Fibroblast of lung (primary cell): ENCODE measurements around the gene DISP2. TPM values are rescaled to one million over a fixed set of nuclear protein-coding genes. Genes with fewer than 3 reads are reported as not detected.

Source experiments
- DNase-seq, 2 donors: peaks; one replicate each; pipeline versions ENCODE4 v3.0.0 to v3.0.0-alpha.2; 2010; ENCODE audit warnings: low read depth in 2 of 2
- H2AFZ ChIP-seq: 2 replicates; pipeline ENCODE4 v1.5.1; 2012; ENCODE audit warnings: low read length, control low read depth, inconsistent platforms
- H3K27ac ChIP-seq: 2 replicates; pipeline ENCODE4 v1.5.1; 2011; ENCODE audit warnings: low read length, control low read depth; ENCODE audit not compliant: insufficient read depth
- H3K27me3 ChIP-seq: 2 replicates; pipeline ENCODE4 v1.5.1; 2011; ENCODE audit warnings: mild to moderate bottlenecking, low read length; ENCODE audit not compliant: control insufficient read depth, insufficient read depth
- H3K36me3 ChIP-seq: 2 replicates; pipeline ENCODE4 v1.5.1; 2011; ENCODE audit warnings: low read length; ENCODE audit not compliant: control insufficient read depth, insufficient read depth
- H3K4me1 ChIP-seq: 2 replicates; pipeline ENCODE4 v1.5.1; 2011; ENCODE audit warnings: low read length; ENCODE audit not compliant: control insufficient read depth, insufficient read depth; ENCODE audit errors: extremely low read depth
- H3K4me2 ChIP-seq: 2 replicates; pipeline ENCODE4 v1.5.1; 2011; ENCODE audit warnings: low read length, control low read depth; ENCODE audit not compliant: insufficient read depth; ENCODE audit errors: extremely low read depth
- H3K4me3 ChIP-seq, 4 experiments: fragments of 200-600 bp in 1 of 4; sonication (generic) in 1 of 4; replicated peaks in 1 of 4; 2 replicates each; pipeline ENCODE4 v1.5.1; 2011 to 2016; ENCODE audit warnings: low read length in 4 of 4, low read depth in 3 of 4, mild to moderate bottlenecking in 3 of 4, control low read depth in 2 of 4, inconsistent platforms in 1 of 4, mixed read lengths in 1 of 4; ENCODE audit not compliant: insufficient read depth in 1 of 4; ENCODE audit errors: control extremely low read depth in 1 of 4
- H3K79me2 ChIP-seq: 2 replicates; pipeline ENCODE4 v1.5.1; 2012; ENCODE audit warnings: mild to moderate bottlenecking, low read length, inconsistent platforms; ENCODE audit not compliant: control insufficient read depth, insufficient read depth
- H3K9ac ChIP-seq: 2 replicates; pipeline ENCODE4 v1.5.1; 2011; ENCODE audit warnings: mild to moderate bottlenecking, low read length, control low read depth; ENCODE audit not compliant: insufficient read depth
- H3K9me3 ChIP-seq: 2 replicates; pipeline ENCODE4 v1.5.1; 2012; ENCODE audit warnings: low read depth, low read length; ENCODE audit not compliant: control insufficient read depth, insufficient read depth
- H4K20me1 ChIP-seq: 2 replicates; pipeline ENCODE4 v1.5.1; 2011; ENCODE audit warnings: low read length; ENCODE audit not compliant: control insufficient read depth, insufficient read depth; ENCODE audit errors: extremely low read depth
- CTCF ChIP-seq, 2 donors: IDR thresholded peaks in 1 of 2; conservative IDR thresholded peaks in 1 of 2; 1 replicate in 1 of 2; 2 replicates in 1 of 2; pipeline ENCODE4 v1.5.1; 2011 to 2012; ENCODE audit warnings: low read length in 2 of 2, control low read depth in 1 of 2, inconsistent platforms in 1 of 2, low read depth in 1 of 2, mild to moderate bottlenecking in 1 of 2
- EZH2 ChIP-seq: IDR thresholded peaks from 2 replicates; pipeline ENCODE4 v1.5.1; 2012; ENCODE audit warnings: low read length, control low read depth, mild to moderate bottlenecking; ENCODE audit errors: missing control alignments
- polyA plus RNA-seq, 2 donors: library from polyadenylated mRNA; depleted of rRNA in 1 of 2; stranded (reverse) in 1 of 2; unstranded in 1 of 2; fragments of >200 nt; gene quantifications; 2 replicates each; pipeline ENCODE4 v1.2.1, GENCODE V29; 2011 to 2012; ENCODE audit warnings: missing spikeins in 1 of 2
- total RNA-seq: library from RNA; depleted of rRNA; stranded (reverse); fragments of >200 nt; gene quantifications from 2 replicates; pipeline ENCODE4 v1.2.1, GENCODE V29; 2014

The DISP2 gene
- total and polyA plus RNA-seq, 2 donors (not counting 1 experiment from before 2014, with no cell fraction given) = under 0.01 to 0.11 TPM

GRCh38 chr15:40364251-40364650 is 6.2 kb downstream of the DISP2 start:
- H4K20me1 ChIP-seq = no peaks in the 10 kb centered on the region
- no peaks in the 10 kb centered on the region for H3K36me3 ChIP-seq
- no peak overlapping the region for H3K4me2 ChIP-seq
- no peak overlapping the region for H3K27ac ChIP-seq
- DNase-seq = no peak
- no peaks in the 10 kb centered on the region for H3K79me2 ChIP-seq
- no peak for TF ChIP-seq CTCF (conservative IDR thresholded peaks at IDR 0.05 in 1 of 2, IDR thresholded peaks at IDR 0.05 in 1 of 2; ENCODE audit: low read depth in 1 of 2, low read length in 2 of 2)
- no peak for TF ChIP-seq EZH2
- H3K9ac ChIP-seq = no peak overlapping the region
- no peak overlapping the region for H2AFZ ChIP-seq
- no peaks in the 10 kb centered on the region for H3K9me3 ChIP-seq
- H3K4me3 ChIP-seq = no peak overlapping the region
- H3K4me1 ChIP-seq = peaks cover 3% of the 10 kb centered on the region
- H3K27me3 ChIP-seq = peaks cover 19% of the 10 kb centered on the region

DNA sequence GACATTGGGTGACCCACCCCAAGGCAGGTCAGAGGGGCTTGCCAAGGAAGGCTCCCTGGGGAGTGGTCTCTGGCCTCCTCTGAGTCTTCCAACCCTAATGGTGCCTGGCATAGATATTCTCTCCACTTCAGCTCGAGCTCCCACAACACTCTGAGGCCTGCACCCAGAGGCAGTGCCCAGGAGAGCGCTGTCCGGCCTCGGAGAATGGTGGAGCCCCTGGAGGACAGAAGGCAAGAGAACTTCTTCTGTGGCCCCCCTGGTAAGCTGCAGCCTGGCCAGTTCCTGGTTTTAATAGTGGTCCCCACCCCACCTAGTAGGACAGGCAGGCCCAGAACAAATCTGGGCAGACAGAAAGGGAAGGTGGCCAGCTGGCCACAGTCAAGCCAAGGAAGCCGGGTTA is 7.0 kb downstream of the DISP2 start:
- Histone ChIP-seq H2AFZ (no peak overlapping the region), H3K9me3 (no peaks in the 10 kb centered on the region), H4K20me1 (no peaks in the 10 kb centered on the region), H3K4me2 (no peak overlapping the region), H3K9ac (no peak overlapping the region), H3K36me3 (no peaks in the 10 kb centered on the region), H3K4me3 (no peak overlapping the region), H3K27me3 (peaks cover 18% of the 10 kb centered on the region), H3K4me1 (peaks cover 3% of the 10 kb centered on the region), H3K27ac (no peak overlapping the region), H3K79me2 (no peaks in the 10 kb centered on the region)
- DNase-seq = no peak
- no peak for TF ChIP-seq CTCF (conservative IDR thresholded peaks at IDR 0.05 in 1 of 2, IDR thresholded peaks at IDR 0.05 in 1 of 2; ENCODE audit: low read depth in 1 of 2, low read length in 2 of 2)
- TF ChIP-seq EZH2 = no peak

DNA sequence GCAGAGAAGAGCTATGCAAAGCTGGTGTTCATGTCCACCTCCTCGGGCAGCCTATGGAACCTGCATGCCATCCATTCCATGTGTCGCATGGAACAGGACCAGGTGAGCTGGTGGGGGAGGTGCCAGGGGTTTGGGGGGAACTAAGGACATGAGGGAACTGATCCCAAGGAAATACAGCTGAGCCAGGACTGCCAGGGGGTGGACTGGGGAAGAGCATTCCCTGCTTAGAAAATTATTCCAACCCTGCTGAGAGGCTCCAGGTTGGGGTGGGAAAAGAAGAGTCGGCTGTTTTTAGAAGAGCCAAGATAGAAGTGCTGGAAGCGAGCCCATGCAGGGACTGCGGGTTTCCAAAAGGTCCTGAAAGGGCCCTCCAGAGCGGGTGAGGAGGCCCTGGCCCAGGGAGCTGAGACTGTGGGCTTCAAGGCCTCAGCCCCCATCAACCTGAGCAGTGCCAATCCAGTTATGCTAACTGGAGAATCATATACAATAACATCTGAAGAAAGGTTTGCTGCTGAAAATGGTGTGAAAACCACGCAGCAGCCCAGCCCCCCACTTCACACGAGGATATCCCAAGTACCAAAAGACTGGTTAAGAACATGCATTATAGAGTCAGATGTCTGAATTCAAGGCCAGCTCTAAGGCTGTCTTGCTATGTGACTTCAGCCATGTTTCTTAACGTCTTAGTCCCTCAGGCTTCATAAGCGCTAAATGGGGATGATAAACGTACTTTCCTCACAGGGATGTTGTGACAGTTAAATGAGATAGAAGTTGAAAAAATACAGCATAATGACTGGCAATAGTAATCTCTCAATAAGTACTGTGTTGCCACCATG is 7.8 kb downstream of the DISP2 start:
- TF ChIP-seq CTCF (conservative IDR thresholded peaks at IDR 0.05 in 1 of 2, IDR thresholded peaks at IDR 0.05 in 1 of 2; ENCODE audit: low read depth in 1 of 2, low read length in 2 of 2) (no peak), EZH2 (no peak)
- H3K36me3 ChIP-seq = no peaks in the 10 kb centered on the region
- H3K4me1 ChIP-seq = peaks cover 3% of the 10 kb centered on the region
- peaks cover 9% of the 10 kb centered on the region for H3K27me3 ChIP-seq
- H3K4me3 ChIP-seq = no peak overlapping the region
- H3K9me3 ChIP-seq = no peaks in the 10 kb centered on the region
- H3K4me2 ChIP-seq = no peak overlapping the region
- DNase-seq = no peak
- H3K9ac ChIP-seq = no peak overlapping the region
- H2AFZ ChIP-seq = no peak overlapping the region
- no peaks in the 10 kb centered on the region for H3K79me2 ChIP-seq
- H4K20me1 ChIP-seq = no peaks in the 10 kb centered on the region
- no peak overlapping the region for H3K27ac ChIP-seq
